ENCODE results near the gene CREB5. TPM values are rescaled to one million over a fixed set of nuclear protein-coding genes. Genes with fewer than 3 reads are reported as not detected.

CREB5 gene
- total RNA-seq, 1 experiment from 2014 or later = 19.2 TPM

DNA sequence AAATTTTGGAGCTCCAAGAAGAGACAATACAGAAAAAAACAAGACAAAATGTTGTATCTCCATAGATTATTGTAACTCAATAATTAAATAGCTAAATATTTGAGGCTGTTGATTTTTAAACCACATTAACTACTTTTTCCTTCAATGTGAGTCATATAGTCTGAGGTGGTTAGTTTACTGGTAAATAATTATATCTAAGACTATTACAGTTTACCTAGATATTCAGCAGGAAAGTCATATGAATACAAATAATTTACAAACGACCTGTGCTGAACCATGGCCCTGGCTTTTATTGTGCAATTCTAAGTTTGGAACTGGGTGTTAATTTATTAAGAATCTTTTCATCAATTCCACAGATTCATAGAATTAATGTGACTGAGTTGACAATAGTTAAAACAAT, 22.2 kb downstream of the CREB5 start:
- H3K9me3 Mint-ChIP-seq (ENCODE audit: low read depth, unreplicated experiment) = no peaks in the 10 kb centered on the region
- H3K36me3 Mint-ChIP-seq (ENCODE audit: insufficient read depth, unreplicated experiment) = no peaks in the 10 kb centered on the region
- intact Hi-C loops (cut with micrococcal nuclease; ENCODE audit: unreplicated experiment) = no loop called here
- H3K27me3 Mint-ChIP-seq (ENCODE audit: unreplicated experiment) = no peaks in the 10 kb centered on the region
- BruUV-seq (replicated peaks) = no TSS peak
- peaks cover 34% of the 10 kb centered on the region for H3K4me1 Mint-ChIP-seq (ENCODE audit: low read depth, unreplicated experiment)
- TF ChIP-seq, protein P1, sequence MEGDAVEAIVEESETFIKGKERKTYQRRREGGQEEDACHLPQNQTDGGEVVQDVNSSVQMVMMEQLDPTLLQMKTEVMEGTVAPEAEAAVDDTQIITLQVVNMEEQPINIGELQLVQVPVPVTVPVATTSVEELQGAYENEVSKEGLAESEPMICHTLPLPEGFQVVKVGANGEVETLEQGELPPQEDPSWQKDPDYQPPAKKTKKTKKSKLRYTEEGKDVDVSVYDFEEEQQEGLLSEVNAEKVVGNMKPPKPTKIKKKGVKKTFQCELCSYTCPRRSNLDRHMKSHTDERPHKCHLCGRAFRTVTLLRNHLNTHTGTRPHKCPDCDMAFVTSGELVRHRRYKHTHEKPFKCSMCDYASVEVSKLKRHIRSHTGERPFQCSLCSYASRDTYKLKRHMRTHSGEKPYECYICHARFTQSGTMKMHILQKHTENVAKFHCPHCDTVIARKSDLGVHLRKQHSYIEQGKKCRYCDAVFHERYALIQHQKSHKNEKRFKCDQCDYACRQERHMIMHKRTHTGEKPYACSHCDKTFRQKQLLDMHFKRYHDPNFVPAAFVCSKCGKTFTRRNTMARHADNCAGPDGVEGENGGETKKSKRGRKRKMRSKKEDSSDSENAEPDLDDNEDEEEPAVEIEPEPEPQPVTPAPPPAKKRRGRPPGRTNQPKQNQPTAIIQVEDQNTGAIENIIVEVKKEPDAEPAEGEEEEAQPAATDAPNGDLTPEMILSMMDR (IDR thresholded peaks at IDR 0.05; ENCODE audit: unreplicated experiment) = no peak
- H3K4me3 Mint-ChIP-seq (ENCODE audit: low read depth, unreplicated experiment) = no peak overlapping the region
- H3K27ac Mint-ChIP-seq (ENCODE audit: unreplicated experiment) = no peak overlapping the region
- CTCF ChIA-PET = interaction anchor here (0.7 to 1.1 kb wide), 3 partner anchors 24 to 58 kb away, joined by 3 to 7 read pairs (median 3); no protein-coding TSS in a partner anchor
- DNase-seq = no peak

DNA sequence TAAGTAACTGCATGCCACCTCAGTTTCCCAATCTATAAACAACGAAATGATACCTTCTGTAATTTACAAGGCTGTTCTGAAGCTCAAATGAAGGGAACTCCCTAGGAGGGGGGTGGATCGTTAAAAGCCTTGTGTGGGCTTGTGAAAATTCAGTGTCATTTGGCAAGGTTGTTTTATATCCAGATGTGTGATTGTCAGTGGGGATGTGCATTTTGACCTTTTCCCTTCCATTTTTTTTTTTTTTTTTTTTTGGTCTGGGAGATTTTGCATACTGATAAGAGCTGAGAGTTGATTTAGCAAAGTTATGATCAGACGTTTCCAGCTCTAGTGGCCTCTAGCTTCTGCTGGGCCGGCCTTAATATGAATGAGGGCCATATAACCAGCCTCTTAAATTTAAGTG, 22.8 kb downstream of the CREB5 start:
- Mint-ChIP-seq H3K27me3 (ENCODE audit: unreplicated experiment) (no peaks in the 10 kb centered on the region), H3K27ac (ENCODE audit: unreplicated experiment) (no peak overlapping the region), H3K4me3 (ENCODE audit: low read depth, unreplicated experiment) (no peak overlapping the region), H3K36me3 (ENCODE audit: insufficient read depth, unreplicated experiment) (no peaks in the 10 kb centered on the region), H3K4me1 (ENCODE audit: low read depth, unreplicated experiment) (peaks cover 28% of the 10 kb centered on the region), H3K9me3 (ENCODE audit: low read depth, unreplicated experiment) (no peaks in the 10 kb centered on the region)
- CTCF ChIA-PET = interaction anchor here (0.6 to 0.8 kb wide), 5 partner anchors 29 to 1178 kb away, joined by 3 to 7 read pairs (median 4); no protein-coding TSS in a partner anchor
- no TSS peak for BruUV-seq (replicated peaks)
- DNase-seq = no peak
- intact Hi-C loops (cut with micrococcal nuclease; ENCODE audit: unreplicated experiment) = no loop called here
- TF ChIP-seq, protein P1 (IDR thresholded peaks at IDR 0.05; ENCODE audit: unreplicated experiment) = no peak

DNA sequence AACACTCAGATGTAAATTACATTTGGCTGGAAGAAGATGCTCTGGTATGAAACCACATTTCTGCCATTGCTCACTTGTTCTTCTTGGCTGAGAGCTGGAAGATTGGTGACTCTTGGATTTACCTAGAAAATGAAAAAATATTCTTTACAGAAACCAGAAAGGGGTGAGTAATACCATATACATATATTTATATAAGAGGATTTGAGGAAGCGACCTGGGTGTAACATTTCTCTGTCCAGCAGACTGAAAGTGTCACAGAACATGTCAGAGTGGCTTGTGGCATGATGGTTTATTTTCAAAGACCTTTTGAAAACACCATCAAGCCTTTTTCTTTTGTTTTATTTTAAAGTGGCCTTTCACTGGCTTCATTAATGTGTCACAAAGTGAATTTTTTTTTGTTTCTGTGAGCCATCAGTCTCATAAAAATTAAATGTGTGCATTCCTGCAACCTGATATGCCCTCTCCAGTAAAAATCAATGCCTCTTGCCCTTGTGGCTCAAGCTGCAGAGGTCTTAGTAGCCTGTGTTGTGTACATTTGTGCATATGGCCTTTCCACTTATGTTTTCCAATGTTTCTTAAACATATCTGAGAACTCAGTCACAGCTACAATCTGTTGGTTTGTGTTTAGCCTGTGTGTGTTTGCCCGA, 23.5 kb downstream of the CREB5 start:
- Mint-ChIP-seq H3K4me3 (ENCODE audit: low read depth, unreplicated experiment) (no peak overlapping the region), H3K9me3 (ENCODE audit: low read depth, unreplicated experiment) (no peaks in the 10 kb centered on the region), H3K27me3 (ENCODE audit: unreplicated experiment) (no peaks in the 10 kb centered on the region), H3K4me1 (ENCODE audit: low read depth, unreplicated experiment) (peaks cover 28% of the 10 kb centered on the region), H3K27ac (ENCODE audit: unreplicated experiment) (no peak overlapping the region), H3K36me3 (ENCODE audit: insufficient read depth, unreplicated experiment) (no peaks in the 10 kb centered on the region)
- no TSS peak for BruUV-seq (replicated peaks)
- TF ChIP-seq, protein P1 (IDR thresholded peaks at IDR 0.05; ENCODE audit: unreplicated experiment) = no peak
- intact Hi-C loops (cut with micrococcal nuclease; ENCODE audit: unreplicated experiment) = no loop called here
- CTCF ChIA-PET = interaction anchor here (0.6 kb wide), 2 partner anchors 30 to 1170 kb away, joined by 3 to 4 read pairs; no protein-coding TSS in a partner anchor
- DNase-seq = peak; percentile 38

DNA sequence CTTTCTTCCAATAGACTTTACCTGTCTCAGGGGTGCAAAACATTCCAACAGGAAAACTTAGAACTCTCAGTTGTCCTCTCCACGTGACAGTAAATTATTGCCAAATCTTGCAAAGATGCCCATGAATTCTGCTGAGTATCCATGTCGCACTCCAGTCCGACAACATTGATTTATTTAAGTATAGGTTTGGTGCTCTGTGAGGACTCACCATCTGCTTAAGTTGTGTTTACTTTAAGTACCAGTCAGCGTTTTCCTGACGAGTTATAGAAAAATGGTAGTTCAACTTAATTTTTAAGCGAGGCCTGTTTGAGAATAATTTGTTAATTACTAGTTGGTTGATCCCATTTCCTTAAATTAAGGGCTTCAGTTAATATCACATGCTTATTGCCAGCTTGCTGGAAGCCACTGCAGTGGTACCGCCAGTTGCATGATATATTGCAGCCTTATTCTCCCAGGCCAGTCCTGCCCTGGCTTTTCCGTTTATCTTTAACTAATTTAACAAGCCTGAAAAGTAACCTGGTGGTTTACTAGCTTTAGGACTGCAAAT, 27.8 kb downstream of the CREB5 start:
- DNase-seq = no peak
- H3K4me1 Mint-ChIP-seq (ENCODE audit: low read depth, unreplicated experiment) = peaks cover 13% of the 10 kb centered on the region
- H3K27ac Mint-ChIP-seq (ENCODE audit: unreplicated experiment) = no peak overlapping the region
- TF ChIP-seq, protein P1 (IDR thresholded peaks at IDR 0.05; ENCODE audit: unreplicated experiment) = no peak
- BruUV-seq (replicated peaks) = no TSS peak
- no peaks in the 10 kb centered on the region for H3K36me3 Mint-ChIP-seq (ENCODE audit: insufficient read depth, unreplicated experiment)
- no peak overlapping the region for H3K4me3 Mint-ChIP-seq (ENCODE audit: low read depth, unreplicated experiment)
- CTCF ChIA-PET = no interaction called here
- H3K27me3 Mint-ChIP-seq (ENCODE audit: unreplicated experiment) = no peaks in the 10 kb centered on the region
- no peaks in the 10 kb centered on the region for H3K9me3 Mint-ChIP-seq (ENCODE audit: low read depth, unreplicated experiment)
- intact Hi-C loops (cut with micrococcal nuclease; ENCODE audit: unreplicated experiment) = no loop called here

Measured in Calu3 (cell line).